ENCODE data around the gene PRKAB1. TPM values are rescaled to one million over a fixed set of nuclear protein-coding genes. Genes with fewer than 3 reads are reported as not detected.

PRKAB1 gene
- total RNA-seq, 1 experiment from 2014 or later: 42.2 TPM

DNA sequence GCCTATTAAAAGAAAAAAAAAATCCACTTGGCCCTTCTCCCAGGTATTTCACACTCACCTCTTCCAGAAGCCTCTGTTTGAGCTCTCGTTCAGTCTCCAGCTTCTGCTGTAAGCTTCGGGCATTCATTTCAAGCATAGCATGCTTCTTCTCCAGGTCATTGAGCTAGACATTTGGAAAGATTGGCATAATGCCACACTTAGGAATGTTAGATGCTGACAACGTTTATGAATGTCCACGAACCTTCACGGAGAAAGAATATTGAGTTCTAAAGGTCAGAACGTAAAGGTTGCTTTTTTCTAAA, 60.5 kb downstream of the PRKAB1 start:
- H3K27me3 ChIP-seq (ENCODE audit: insufficient read depth, low read length): no peaks in the 10 kb centered on the region
- no peak overlapping the region for H3K23ac ChIP-seq (ENCODE audit: insufficient read length, low read depth, low read length)
- H3K23me2 ChIP-seq (ENCODE audit: insufficient read length, low read depth, low read length, poor library complexity, severe bottlenecking): no peaks in the 10 kb centered on the region
- no peak overlapping the region for H4K8ac ChIP-seq (replicated peaks; ENCODE audit: insufficient read length, low read depth, low read length)
- no peak overlapping the region for H4K91ac ChIP-seq (ENCODE audit: insufficient read length, low read depth, low read length)
- Mint-ChIP-seq H3K27ac (no peak overlapping the region), H3K36me3 (ENCODE audit: insufficient read depth in 1 of 3, low read depth in 3 of 3) (peaks cover 6 to 51% (median 37%) of the 10 kb centered on the region in 3 experiments; a peak in 6 of 7 replicates), H3K4me1 (no peaks in the 10 kb centered on the region), H3K9me3 (no peaks in the 10 kb centered on the region), H3K27me3 (ENCODE audit: low read depth) (no peaks in the 10 kb centered on the region), H3K4me3 (no peak overlapping the region)
- H2AFZ ChIP-seq (ENCODE audit: low read length): no peak overlapping the region
- no peak overlapping the region for H4K5ac ChIP-seq (ENCODE audit: insufficient read length, low read depth, low read length)
- H3K9ac ChIP-seq (ENCODE audit: extremely low read depth, insufficient read length, low read length): no peak overlapping the region
- no peak overlapping the region for H3T11ph ChIP-seq (ENCODE audit: low read length)
- no peaks in the 10 kb centered on the region for H3K4me1 ChIP-seq (ENCODE audit: insufficient read depth, low read length)
- H4K20me1 ChIP-seq (ENCODE audit: control insufficient read depth, insufficient read depth, insufficient read length): no peaks in the 10 kb centered on the region
- H2BK20ac ChIP-seq (ENCODE audit: low read depth, low read length, poor library complexity, severe bottlenecking): no peak overlapping the region
- H3K79me1 ChIP-seq (ENCODE audit: insufficient read depth, low read depth, low read length, poor library complexity, severe bottlenecking): no peaks in the 10 kb centered on the region
- no peak overlapping the region for H3K4ac ChIP-seq (ENCODE audit: low read depth, low read length)
- TF ChIP-seq CTCF (conservative IDR thresholded peaks at IDR 0.05): no peak
- H3K4me2 ChIP-seq (ENCODE audit: insufficient read depth, insufficient read length, low read length): no peak overlapping the region
- H3K79me2 ChIP-seq (ENCODE audit: insufficient read depth, low read length): no peaks in the 10 kb centered on the region
- H2BK120ac ChIP-seq (ENCODE audit: low read depth, low read length, poor library complexity, severe bottlenecking): no peak overlapping the region
- WGBS (ENCODE audit: extremely low coverage, insufficient read length, low lambda C conversion rate): no CpG with 5 or more reads among the region's 6 CpGs
- no peak overlapping the region for H3K18ac ChIP-seq (ENCODE audit: insufficient read length, low read depth, low read length)
- H3K14ac ChIP-seq (ENCODE audit: insufficient read depth, low read length): no peak overlapping the region
- H2BK5ac ChIP-seq (ENCODE audit: insufficient read length, low read length): no peak overlapping the region
- H3K56ac ChIP-seq (ENCODE audit: insufficient read length, low read depth, low read length): no peak overlapping the region
- H2BK15ac ChIP-seq (ENCODE audit: low read depth, low read length): no peak overlapping the region
- H2BK12ac ChIP-seq (ENCODE audit: insufficient read length, low read depth, low read length): no peak overlapping the region
- no peaks in the 10 kb centered on the region for H3K9me3 ChIP-seq (ENCODE audit: control insufficient read depth, low read depth, low read length)
- no peak for DNase-seq
- no peak overlapping the region for H3K27ac ChIP-seq (ENCODE audit: insufficient read length, low read depth, low read length)
- no peak overlapping the region for H2AK5ac ChIP-seq (ENCODE audit: insufficient read length, low read length)

All from H9 (cell line).